ENCODE measurements around the gene SBF2. TPM values are rescaled to one million over a fixed set of nuclear protein-coding genes. Genes with fewer than 3 reads are reported as not detected.

The SBF2 gene
- total RNA-seq, 2 donors from 2014 or later, result 53.8 to 60.8 TPM

DNA sequence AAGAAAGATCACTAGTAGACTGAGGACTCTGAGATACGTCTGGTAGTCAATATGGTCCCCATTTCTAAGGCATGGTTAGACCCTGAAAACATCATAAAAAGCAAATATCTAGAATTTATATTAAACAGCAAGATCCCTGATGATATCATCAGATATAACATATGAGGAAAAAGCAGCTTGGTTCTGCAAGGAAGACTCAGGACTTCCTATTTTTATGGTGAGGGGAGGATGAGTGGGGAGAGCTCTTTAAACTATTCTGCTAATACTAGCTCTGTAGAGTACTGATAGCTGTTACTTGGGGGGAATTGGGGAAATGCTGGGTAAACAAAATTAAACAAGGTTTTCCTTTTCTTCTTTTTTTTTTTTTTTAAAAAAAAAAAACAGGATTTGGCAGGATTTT is 394.3 kb downstream of the SBF2 start:
- Histone ChIP-seq H3K9me3 (no peaks in the 10 kb centered on the region), H3K4me3 (no peak overlapping the region), H3K27me3 (replicated peaks; ENCODE audit: insufficient read depth) (no peaks in the 10 kb centered on the region), H3K27ac (no peak overlapping the region), H3K4me1 (ENCODE audit: control insufficient read depth in 1 of 2, low read depth in 2 of 2) (no peaks in the 10 kb centered on the region), H3K36me3 (peaks cover 5% of the 10 kb centered on the region)
- no peak for DNase-seq (ENCODE audit: low spot score)
- TF ChIP-seq, protein P1, sequence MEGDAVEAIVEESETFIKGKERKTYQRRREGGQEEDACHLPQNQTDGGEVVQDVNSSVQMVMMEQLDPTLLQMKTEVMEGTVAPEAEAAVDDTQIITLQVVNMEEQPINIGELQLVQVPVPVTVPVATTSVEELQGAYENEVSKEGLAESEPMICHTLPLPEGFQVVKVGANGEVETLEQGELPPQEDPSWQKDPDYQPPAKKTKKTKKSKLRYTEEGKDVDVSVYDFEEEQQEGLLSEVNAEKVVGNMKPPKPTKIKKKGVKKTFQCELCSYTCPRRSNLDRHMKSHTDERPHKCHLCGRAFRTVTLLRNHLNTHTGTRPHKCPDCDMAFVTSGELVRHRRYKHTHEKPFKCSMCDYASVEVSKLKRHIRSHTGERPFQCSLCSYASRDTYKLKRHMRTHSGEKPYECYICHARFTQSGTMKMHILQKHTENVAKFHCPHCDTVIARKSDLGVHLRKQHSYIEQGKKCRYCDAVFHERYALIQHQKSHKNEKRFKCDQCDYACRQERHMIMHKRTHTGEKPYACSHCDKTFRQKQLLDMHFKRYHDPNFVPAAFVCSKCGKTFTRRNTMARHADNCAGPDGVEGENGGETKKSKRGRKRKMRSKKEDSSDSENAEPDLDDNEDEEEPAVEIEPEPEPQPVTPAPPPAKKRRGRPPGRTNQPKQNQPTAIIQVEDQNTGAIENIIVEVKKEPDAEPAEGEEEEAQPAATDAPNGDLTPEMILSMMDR (IDR thresholded peaks at IDR 0.05), result no peak
- ATAC-seq (ENCODE audit: insufficient number of reproducible peaks, low FRiP score, low read depth), result no peak

- H3K27ac ChIP-seq, result no peak overlapping the region
- H3K9me3 ChIP-seq, result no peaks in the 10 kb centered on the region
- no peak for ATAC-seq (ENCODE audit: insufficient number of reproducible peaks, low FRiP score, low read depth)
- no peaks in the 10 kb centered on the region for H3K4me1 ChIP-seq (ENCODE audit: control insufficient read depth in 1 of 2, low read depth in 2 of 2)
- no peaks in the 10 kb centered on the region for H3K27me3 ChIP-seq (replicated peaks; ENCODE audit: insufficient read depth)
- no peak overlapping the region for H3K4me3 ChIP-seq
- TF ChIP-seq, protein P1 (IDR thresholded peaks at IDR 0.05), result no peak
- peaks cover 9% of the 10 kb centered on the region for H3K36me3 ChIP-seq
- DNase-seq (ENCODE audit: low spot score), result no peak
Observed at GRCh38 chr11:9896902-9897301, 397.1 kb downstream of the SBF2 start.

DNA sequence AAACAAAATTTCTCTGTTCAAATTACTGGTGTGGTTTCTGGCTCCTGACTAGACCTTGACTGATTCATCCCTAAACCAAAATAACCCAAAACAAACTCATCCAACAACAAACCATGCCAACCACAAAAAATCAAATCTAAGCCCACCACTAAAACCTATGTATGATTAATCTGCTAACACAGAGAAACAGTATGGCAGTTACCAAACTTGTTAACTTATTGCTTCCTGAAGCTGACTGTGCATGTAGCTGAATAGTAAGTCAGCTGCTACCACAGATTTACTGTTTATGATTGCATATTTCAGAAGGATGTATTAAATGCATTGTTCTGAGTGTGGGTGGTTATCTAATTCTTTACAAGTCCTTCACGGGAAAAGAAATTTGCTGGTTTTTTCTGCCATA is 399.0 kb downstream of the SBF2 start:
- Histone ChIP-seq H3K36me3 (peaks cover 9% of the 10 kb centered on the region), H3K27me3 (replicated peaks; ENCODE audit: insufficient read depth) (no peaks in the 10 kb centered on the region), H3K9me3 (no peaks in the 10 kb centered on the region), H3K27ac (no peak overlapping the region), H3K4me3 (no peak overlapping the region), H3K4me1 (ENCODE audit: control insufficient read depth in 1 of 2, low read depth in 2 of 2) (no peaks in the 10 kb centered on the region)
- DNase-seq (ENCODE audit: low spot score), result no peak
- ATAC-seq (ENCODE audit: insufficient number of reproducible peaks, low FRiP score, low read depth), result no peak
- TF ChIP-seq, protein P1 (IDR thresholded peaks at IDR 0.05), result no peak

DNA sequence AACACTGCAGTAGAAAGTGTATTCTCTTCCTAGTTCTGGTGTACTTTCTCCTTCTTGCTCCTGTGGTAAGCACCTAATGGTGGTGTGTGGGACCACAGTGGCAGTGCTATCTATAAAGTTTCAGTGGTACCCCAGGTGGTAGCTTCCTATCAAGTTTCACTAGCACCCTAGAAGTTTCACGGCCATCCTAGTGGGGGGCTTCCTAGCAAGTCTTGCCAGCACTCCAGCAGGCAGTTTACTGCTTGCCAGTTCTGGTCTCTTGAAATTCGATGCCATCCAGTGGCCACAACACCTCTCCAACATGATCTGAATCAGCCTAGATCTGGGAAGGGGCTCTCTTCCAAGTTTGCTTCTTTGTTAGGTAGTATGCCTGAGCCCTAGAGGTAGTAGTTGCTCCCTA is 400.5 kb downstream of the SBF2 start:
- ATAC-seq (ENCODE audit: insufficient number of reproducible peaks, low FRiP score, low read depth), result no peak
- H3K9me3 ChIP-seq, result no peaks in the 10 kb centered on the region
- no peak for DNase-seq (ENCODE audit: low spot score)
- H3K27ac ChIP-seq, result no peak overlapping the region
- H3K27me3 ChIP-seq (replicated peaks; ENCODE audit: insufficient read depth), result no peaks in the 10 kb centered on the region
- H3K36me3 ChIP-seq, result peaks cover 9% of the 10 kb centered on the region
- H3K4me3 ChIP-seq, result no peak overlapping the region
- TF ChIP-seq, protein P1 (IDR thresholded peaks at IDR 0.05), result no peak
- H3K4me1 ChIP-seq (ENCODE audit: control insufficient read depth in 1 of 2, low read depth in 2 of 2), result no peaks in the 10 kb centered on the region

GRCh38 chr11:9888938-9889337 is 405.1 kb downstream of the SBF2 start:
- ATAC-seq (ENCODE audit: insufficient number of reproducible peaks, low FRiP score, low read depth) (no peak), DNase-seq (ENCODE audit: low spot score) (no peak)
- Histone ChIP-seq H3K27ac (no peak overlapping the region), H3K9me3 (no peaks in the 10 kb centered on the region), H3K4me3 (no peak overlapping the region), H3K4me1 (ENCODE audit: control insufficient read depth in 1 of 2, low read depth in 2 of 2) (no peaks in the 10 kb centered on the region), H3K36me3 (peaks cover 3% of the 10 kb centered on the region), H3K27me3 (replicated peaks; ENCODE audit: insufficient read depth) (no peaks in the 10 kb centered on the region)
- TF ChIP-seq, protein P1 (IDR thresholded peaks at IDR 0.05), result no peak
